IMR-90 (cell line): ENCODE results near the gene ARHGAP24. TPM values are rescaled to one million over a fixed set of nuclear protein-coding genes. Genes with fewer than 3 reads are reported as not detected.

Experiments used
- ATAC-seq: fragments of 200-7000 bp; cut with Tn5 transposase; 2 replicates; pipeline ENCODE4 v1.9.1; 2020; ENCODE audit warnings: low read depth, mild to moderate bottlenecking, moderate library complexity
- BruUV-seq: library from RNA; stranded (reverse); fragments of 400-500 nt; replicated peaks from 2 replicates; lab custom pipeline; 2021; lab: Mats Ljungman, UMichigan
- CTCF ChIA-PET: fragments of 300-600 bp; formaldehyde crosslinking; extraction: SDS; loops from one replicate; lab custom pipeline; 2021; ENCODE audit warnings: antibody characterized with exemption; lab: Yijun Ruan, JAX
- POLR2A ChIA-PET: fragments of 300-600 bp; sonication (Branson Sonifier 250); formaldehyde crosslinking; loops from one replicate; lab custom pipeline; 2022; ENCODE audit warnings: antibody characterized with exemption; ENCODE audit not compliant: unreplicated experiment; lab: Charles Lee
- DNase-seq: peaks from one replicate; pipeline ENCODE4 v3.0.0; 2013
- H2AFZ ChIP-seq: replicated peaks from 2 replicates; pipeline ENCODE3; 2013; ENCODE audit warnings: low read length, mild to moderate bottlenecking; ENCODE audit not compliant: poor library complexity
- H2AK5ac ChIP-seq: 2 replicates; pipeline ENCODE4 v1.6.1; 2013; ENCODE audit warnings: low read depth, low read length, inconsistent platforms
- H2AK9ac ChIP-seq: replicated peaks from 2 replicates; pipeline ENCODE3; 2013; ENCODE audit warnings: mild to moderate bottlenecking, low read depth, low read length, moderate library complexity; ENCODE audit not compliant: poor library complexity
- H2BK120ac ChIP-seq: 2 replicates; pipeline ENCODE4 v1.6.1; 2013; ENCODE audit warnings: low read depth, low read length, inconsistent platforms
- H2BK15ac ChIP-seq: 3 replicates; pipeline ENCODE4 v1.6.1; 2013; ENCODE audit warnings: low read depth, low read length, inconsistent platforms
- H2BK20ac ChIP-seq: 2 replicates; pipeline ENCODE4 v1.6.1; 2013; ENCODE audit warnings: low read depth, mild to moderate bottlenecking, inconsistent platforms, low read length, moderate library complexity
- H2BK5ac ChIP-seq: 2 replicates; pipeline ENCODE4 v1.6.1; 2013; ENCODE audit warnings: mild to moderate bottlenecking, low read depth, low read length, inconsistent platforms; ENCODE audit not compliant: poor library complexity, severe bottlenecking
- H3K14ac ChIP-seq: replicated peaks from 2 replicates; pipeline ENCODE4 v1.6.1; 2013; ENCODE audit warnings: low read depth, low read length, inconsistent platforms
- H3K18ac ChIP-seq: 2 replicates; pipeline ENCODE4 v1.6.1; 2013; ENCODE audit warnings: low read depth, low read length, control low read depth
- H3K23ac ChIP-seq: 2 replicates; pipeline ENCODE4 v1.6.1; 2013; ENCODE audit warnings: low read depth, low read length, inconsistent platforms
- H3K27ac ChIP-seq: 2 replicates; pipeline ENCODE4 v1.5.1; 2013; ENCODE audit warnings: mild to moderate bottlenecking, control low read depth, low read length; ENCODE audit not compliant: insufficient read depth
- H3K27me3 ChIP-seq: 2 replicates; pipeline ENCODE4 v1.6.1; 2013; ENCODE audit warnings: low read length; ENCODE audit not compliant: control insufficient read depth, insufficient read depth
- H3K36me3 ChIP-seq: 2 replicates; pipeline ENCODE4 v1.6.1; 2013; ENCODE audit warnings: low read length, mixed read lengths; ENCODE audit not compliant: control insufficient read depth, insufficient read depth
- H3K4ac ChIP-seq: 2 replicates; pipeline ENCODE4 v1.6.1; 2013; ENCODE audit warnings: low read depth, low read length, inconsistent platforms
- H3K4me1 ChIP-seq: 2 replicates; pipeline ENCODE4 v1.6.1; 2013; ENCODE audit warnings: low read length, mixed read lengths; ENCODE audit not compliant: control insufficient read depth, insufficient read depth
- H3K4me2 ChIP-seq: 2 replicates; pipeline ENCODE4 v1.6.1; 2013; ENCODE audit warnings: low read depth, mild to moderate bottlenecking, control low read depth, low read length, moderate library complexity
- H3K4me3 ChIP-seq: 2 replicates; pipeline ENCODE4 v1.5.1; 2013; ENCODE audit warnings: low read depth, mild to moderate bottlenecking, control low read depth, low read length, moderate library complexity; ENCODE audit not compliant: insufficient read depth
- H3K56ac ChIP-seq: 2 replicates; pipeline ENCODE4 v1.6.1; 2013; ENCODE audit warnings: low read length, inconsistent platforms; ENCODE audit not compliant: insufficient read depth; ENCODE audit errors: extremely low read depth
- H3K79me1 ChIP-seq, 2 experiments: 2 replicates each; pipeline ENCODE4 v1.6.1; 2013; ENCODE audit warnings: low read length in 2 of 2, inconsistent platforms in 1 of 2, low read depth in 1 of 2
- H3K9ac ChIP-seq: 2 replicates; pipeline ENCODE4 v1.6.1; 2013; ENCODE audit warnings: low read depth, low read length, control low read depth
- H3K9me1 ChIP-seq: 2 replicates; pipeline ENCODE4 v1.6.1; 2013; ENCODE audit warnings: low read length, inconsistent platforms; ENCODE audit not compliant: insufficient read depth
- H3K9me3 ChIP-seq: 2 replicates; pipeline ENCODE4 v1.6.1; 2013; ENCODE audit warnings: low read length; ENCODE audit not compliant: control insufficient read depth, insufficient read depth
- H4K20me1 ChIP-seq: 2 replicates; pipeline ENCODE4 v1.6.1; 2013; ENCODE audit warnings: low read length, inconsistent platforms; ENCODE audit not compliant: insufficient read depth
- H4K5ac ChIP-seq: 2 replicates; pipeline ENCODE4 v1.6.1; 2013; ENCODE audit warnings: mild to moderate bottlenecking, low read depth, low read length, control low read depth
- H4K8ac ChIP-seq, 2 experiments: 2 replicates each; pipeline ENCODE4 v1.6.1; 2013; ENCODE audit warnings: low read depth in 2 of 2, low read length in 2 of 2, control low read depth in 1 of 2, inconsistent platforms in 1 of 2
- H4K91ac ChIP-seq: 2 replicates; pipeline ENCODE4 v1.6.1; 2013; ENCODE audit warnings: low read depth, low read length, inconsistent platforms; ENCODE audit not compliant: insufficient read depth
- BHLHE40 ChIP-seq: fragments of 150-350 bp; IDR thresholded peaks from 2 replicates; pipeline ENCODE4 v1.6.1; 2016; ENCODE audit warnings: mild to moderate bottlenecking, low read depth, low read length
- CEBPB ChIP-seq: IDR thresholded peaks from 2 replicates; pipeline ENCODE4 v1.6.1; 2012; ENCODE audit warnings: low read depth, low read length, improper control_type of control experiment
- CHD1 ChIP-seq: IDR thresholded peaks from 2 replicates; pipeline ENCODE4 v1.6.1; 2012; ENCODE audit warnings: low read depth, low read length, improper control_type of control experiment
- ELK1 ChIP-seq: fragments of 150-350 bp; IDR thresholded peaks from 2 replicates; pipeline ENCODE4 v1.6.1; 2016; ENCODE audit warnings: low read depth, mild to moderate bottlenecking, low read length, moderate library complexity, borderline replicate concordance
- FOS ChIP-seq: fragments of 150-350 bp; IDR thresholded peaks from 2 replicates; pipeline ENCODE4 v1.6.1; 2016; ENCODE audit warnings: low read depth, low read length
- MAFK ChIP-seq: IDR thresholded peaks from 2 replicates; pipeline ENCODE4 v1.6.1; 2012; ENCODE audit warnings: low read depth, low read length, improper control_type of control experiment
- MAZ ChIP-seq: IDR thresholded peaks from 2 replicates; pipeline ENCODE4 v1.6.1; 2012; ENCODE audit warnings: low read depth, mild to moderate bottlenecking, low read length, improper control_type of control experiment, moderate library complexity, borderline replicate concordance
- MXI1 ChIP-seq: IDR thresholded peaks from 2 replicates; pipeline ENCODE4 v1.6.1; 2012; ENCODE audit warnings: low read depth, mild to moderate bottlenecking, low read length, moderate library complexity, borderline replicate concordance
- NFE2L2 ChIP-seq: fragments of 150-350 bp; IDR thresholded peaks from 2 replicates; pipeline ENCODE4 v1.6.1; 2016; ENCODE audit warnings: low read depth, mild to moderate bottlenecking, low read length
- POLR2A ChIP-seq: IDR thresholded peaks from 2 replicates; pipeline ENCODE4 v1.6.1; 2012; ENCODE audit warnings: mild to moderate bottlenecking, low read depth, low read length
- RAD21 ChIP-seq: IDR thresholded peaks from 2 replicates; pipeline ENCODE4 v1.6.1; 2012; ENCODE audit warnings: low read length, improper control_type of control experiment
- RCOR1 ChIP-seq: IDR thresholded peaks from 2 replicates; pipeline ENCODE4 v1.6.1; 2012; ENCODE audit warnings: mild to moderate bottlenecking, low read length, improper control_type of control experiment; ENCODE audit not compliant: insufficient replicate concordance
- RFX5 ChIP-seq: IDR thresholded peaks from 2 replicates; pipeline ENCODE4 v1.8.0; 2012; ENCODE audit warnings: low read depth, mild to moderate bottlenecking, low read length, moderate library complexity
- SMC3 ChIP-seq: fragments of 150-350 bp; IDR thresholded peaks from 2 replicates; pipeline ENCODE4 v1.6.1; 2016; ENCODE audit warnings: low read depth, mild to moderate bottlenecking, antibody characterized with exemption, low read length, moderate library complexity
- WGBS, 2 experiments: methylation state at CpG; one replicate each; pipeline versions ENCODE4 v1.1.5 to v1.1.7; 2013; ENCODE audit warnings: missing lambda C conversion rate in 2 of 2; ENCODE audit not compliant: insufficient read length in 1 of 2; ENCODE audit errors: extremely low coverage in 2 of 2; 5-methylcytosine and 5-hydroxymethylcytosine counted together
- dilution Hi-C: fragments of 300-500 bp; cut with HindIII; formaldehyde crosslinking; loops from one replicate; pipeline ENCODE4 v1.14.3; 2018; ENCODE audit warnings: low sequenced_read_pairs; ENCODE audit not compliant: unreplicated experiment
- in situ Hi-C: fragments of 300-500 bp; cut with MboI; formaldehyde crosslinking; loops from 3 replicates; pipeline ENCODE4 v1.14.3; 2019; ENCODE audit warnings: low sequenced_read_pairs, inconsistent platforms, mixed read lengths
- intact Hi-C: fragments of 100-400 bp; cut with micrococcal nuclease; formaldehyde crosslinking; loops from 2 replicates; pipeline ENCODE4 v1.10.0; 2022
- polyA plus RNA-seq, 3 experiments: library from polyadenylated mRNA; depleted of rRNA; stranded (reverse); fragments of >200 nt; gene quantifications; 2 replicates each; pipeline ENCODE4 v1.2.3, GENCODE V29; 2012; ENCODE audit warnings: low replicate concordance in 1 of 3
- total RNA-seq: library from RNA; depleted of rRNA; stranded (reverse); fragments of >200 nt; gene quantifications from 2 replicates; pipeline ENCODE4 v1.2.3, GENCODE V29; 2012
- TF ChIP-seq, protein P1 (sequence below): conservative IDR thresholded peaks from 2 replicates; pipeline ENCODE4 v1.5.1; 2012; ENCODE audit warnings: mild to moderate bottlenecking, low read depth, low read length, improper control_type of control experiment
- TF ChIP-seq, protein P2 (sequence below): fragments of 150-350 bp; IDR thresholded peaks from 2 replicates; pipeline ENCODE4 v1.6.1; 2017; ENCODE audit warnings: mild to moderate bottlenecking, antibody characterized with exemption, low read length, low read depth

The ARHGAP24 gene
- total and polyA plus RNA-seq, 2 of the 4 experiments (the other 2 are of a cell fraction), result 11.9 to 24.0 TPM

- intact Hi-C loops, result no loop called here
- WGBS, 2 experiments, result no CpG with 5 or more reads among the region's 5 CpGs
These were observed 439.2 kb downstream of the ARHGAP24 start for GRCh38 chr4:85913931-85914694.

More at GRCh38 chr4:85913931-85914694, 439.2 kb downstream of the ARHGAP24 start:
- H3K14ac ChIP-seq, result no peak overlapping the region
- dilution Hi-C loops (no loop called here), in situ Hi-C loops (no loop called here)
- no peak overlapping the region for H2AK5ac ChIP-seq
- no peak overlapping the region for H3K18ac ChIP-seq
- no peak overlapping the region for H2BK5ac ChIP-seq
- H2BK20ac ChIP-seq, result no peak overlapping the region
- H2AK9ac ChIP-seq, result no peak overlapping the region
- H3K27me3 ChIP-seq, result no peaks in the 10 kb centered on the region
- no peaks in the 10 kb centered on the region for H3K36me3 ChIP-seq
- ATAC-seq (no peak), DNase-seq (no peak)
- no peak overlapping the region for H3K4me3 ChIP-seq
- ChIA-PET CTCF (no interaction called here), POLR2A (no interaction called here)
- H4K8ac ChIP-seq, result no peak overlapping the region
- no TSS peak for BruUV-seq
- no peak overlapping the region for H3K56ac ChIP-seq
- H3K4ac ChIP-seq, result no peak overlapping the region
- no peak overlapping the region for H2BK15ac ChIP-seq
- TF ChIP-seq, protein P1, sequence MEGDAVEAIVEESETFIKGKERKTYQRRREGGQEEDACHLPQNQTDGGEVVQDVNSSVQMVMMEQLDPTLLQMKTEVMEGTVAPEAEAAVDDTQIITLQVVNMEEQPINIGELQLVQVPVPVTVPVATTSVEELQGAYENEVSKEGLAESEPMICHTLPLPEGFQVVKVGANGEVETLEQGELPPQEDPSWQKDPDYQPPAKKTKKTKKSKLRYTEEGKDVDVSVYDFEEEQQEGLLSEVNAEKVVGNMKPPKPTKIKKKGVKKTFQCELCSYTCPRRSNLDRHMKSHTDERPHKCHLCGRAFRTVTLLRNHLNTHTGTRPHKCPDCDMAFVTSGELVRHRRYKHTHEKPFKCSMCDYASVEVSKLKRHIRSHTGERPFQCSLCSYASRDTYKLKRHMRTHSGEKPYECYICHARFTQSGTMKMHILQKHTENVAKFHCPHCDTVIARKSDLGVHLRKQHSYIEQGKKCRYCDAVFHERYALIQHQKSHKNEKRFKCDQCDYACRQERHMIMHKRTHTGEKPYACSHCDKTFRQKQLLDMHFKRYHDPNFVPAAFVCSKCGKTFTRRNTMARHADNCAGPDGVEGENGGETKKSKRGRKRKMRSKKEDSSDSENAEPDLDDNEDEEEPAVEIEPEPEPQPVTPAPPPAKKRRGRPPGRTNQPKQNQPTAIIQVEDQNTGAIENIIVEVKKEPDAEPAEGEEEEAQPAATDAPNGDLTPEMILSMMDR, result no peak
- TF ChIP-seq NFE2L2 (no peak), RCOR1 (no peak), FOS (no peak), RFX5 (no peak), MAZ (no peak), ELK1 (no peak), CHD1 (no peak), CEBPB (no peak), SMC3 (no peak), BHLHE40 (no peak), MXI1 (no peak), RAD21 (no peak), POLR2A (no peak), MAFK (no peak)
- TF ChIP-seq, protein P2, sequence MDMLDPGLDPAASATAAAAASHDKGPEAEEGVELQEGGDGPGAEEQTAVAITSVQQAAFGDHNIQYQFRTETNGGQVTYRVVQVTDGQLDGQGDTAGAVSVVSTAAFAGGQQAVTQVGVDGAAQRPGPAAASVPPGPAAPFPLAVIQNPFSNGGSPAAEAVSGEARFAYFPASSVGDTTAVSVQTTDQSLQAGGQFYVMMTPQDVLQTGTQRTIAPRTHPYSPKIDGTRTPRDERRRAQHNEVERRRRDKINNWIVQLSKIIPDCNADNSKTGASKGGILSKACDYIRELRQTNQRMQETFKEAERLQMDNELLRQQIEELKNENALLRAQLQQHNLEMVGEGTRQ, result no peak
- no peak overlapping the region for H3K23ac ChIP-seq
- peaks cover 3% of the 10 kb centered on the region; the same call in 1 of the 2 replicates for H4K20me1 ChIP-seq
- no peak overlapping the region for H3K4me2 ChIP-seq
- no peak overlapping the region for H3K27ac ChIP-seq
- no peak overlapping the region for H4K5ac ChIP-seq
- peaks cover 0 to 19% of the 10 kb centered on the region in 2 experiments for H3K79me1 ChIP-seq
- H3K9me3 ChIP-seq, result no peaks in the 10 kb centered on the region
- no peak overlapping the region for H3K9ac ChIP-seq
- no peak overlapping the region for H2BK120ac ChIP-seq
- no peaks in the 10 kb centered on the region for H3K9me1 ChIP-seq
- H4K91ac ChIP-seq, result no peak overlapping the region
- H3K4me1 ChIP-seq, result no peaks in the 10 kb centered on the region
- no peak overlapping the region for H2AFZ ChIP-seq
